ENCODE data around the gene AXIN1. TPM values are rescaled to one million over a fixed set of nuclear protein-coding genes. Genes with fewer than 3 reads are reported as not detected.
"Not testable (repeated sequence)": the region's sequence is repeated elsewhere in the genome, so short reads cannot be mapped to it uniquely, and the experiment has no call there.

The AXIN1 gene
- total RNA-seq, 2 donors from 2014 or later: 10.9 to 12.3 TPM

GRCh38 chr16:359871-360697, 7.6 kb upstream of the AXIN1 start:
- intact Hi-C loops (cut with DNase I): loop anchor here (5.0 to 10.0 kb wide), 2 partner anchors 115 to 243 kb away; no protein-coding TSS in a partner anchor
- ATAC-seq: no peak
- DNase-seq: no peak

- ATAC-seq: no peak
- intact Hi-C loops (cut with DNase I): loop anchor here in 1 of 2 donors (10.0 kb wide), 1 partner anchor 114 kb away; no protein-coding TSS in a partner anchor
- DNase-seq: no peak
Observed at GRCh38 chr16:359067-359763, 6.7 kb upstream of the AXIN1 start.

- intact Hi-C loops (cut with DNase I): loop anchor here in 1 of 2 donors (10.0 kb wide), 1 partner anchor 112 kb away; no protein-coding TSS in a partner anchor
- no peak for DNase-seq
- no peak for ATAC-seq
Observed at GRCh38 chr16:356741-357140, 4.2 kb upstream of the AXIN1 start.

- ATAC-seq (no peak), DNase-seq (no peak)
- intact Hi-C loops (cut with DNase I): loop anchor here (5.0 to 10.0 kb wide), 2 partner anchors 110 to 123 kb away; partner anchors contain the start of gene FAM234A (in 1 of the 2)
Observed at GRCh38 chr16:354971-355461, 2.5 kb upstream of the AXIN1 start.

- ATAC-seq: no peak
- DNase-seq: no peak
- intact Hi-C loops (cut with DNase I): loop anchor here (5.0 to 10.0 kb wide), 2 partner anchors 110 to 122 kb away; partner anchors contain the start of gene FAM234A (in 1 of the 2)
Observed at GRCh38 chr16:354291-354881, 1.9 kb upstream of the AXIN1 start.

- intact Hi-C loops (cut with DNase I): loop anchor here (5.0 to 10.0 kb wide), 2 partner anchors 109 to 121 kb away; partner anchors contain the start of gene FAM234A (in 1 of the 2)
- DNase-seq (no peak), ATAC-seq (no peak)
Observed at GRCh38 chr16:353404-354290, 1.1 kb upstream of the AXIN1 start.

- DNase-seq: no peak
- no peak for ATAC-seq
- intact Hi-C loops (cut with DNase I): loop anchor here (5.0 to 10.0 kb wide), 2 partner anchors 107 to 120 kb away; partner anchors contain the start of gene FAM234A (in 1 of the 2)
Observed at GRCh38 chr16:351804-352520, 561 bp downstream of the AXIN1 start.

GRCh38 chr16:350203-350602, 2.3 kb downstream of the AXIN1 start:
- DNase-seq: no peak
- intact Hi-C loops (cut with DNase I): loop anchor here (5.0 to 10.0 kb wide), 2 partner anchors 105 to 118 kb away; partner anchors contain the start of gene FAM234A (in 1 of the 2)
- no peak for ATAC-seq

- intact Hi-C loops (cut with DNase I): no loop called here
- DNase-seq (no peak), ATAC-seq (no peak)
Observed at GRCh38 chr16:349211-349610, 3.3 kb downstream of the AXIN1 start.

- ATAC-seq; intact Hi-C loops (cut with DNase I); DNase-seq: not testable (repeated sequence)
Observed at GRCh38 chr16:348495-348894, 4.0 kb downstream of the AXIN1 start.

- intact Hi-C loops (cut with DNase I): no loop called here
- DNase-seq (no peak), ATAC-seq (no peak)
Observed at GRCh38 chr16:347203-347602, 5.3 kb downstream of the AXIN1 start.

GRCh38 chr16:346587-346986, 5.9 kb downstream of the AXIN1 start:
- intact Hi-C loops (cut with DNase I): no loop called here
- ATAC-seq (peak in 1 of 2 donors; percentile 26), DNase-seq (no peak)

GRCh38 chr16:345772-346171, 6.8 kb downstream of the AXIN1 start:
- DNase-seq (no peak), ATAC-seq (no peak)
- intact Hi-C loops (cut with DNase I): no loop called here

- intact Hi-C loops (cut with DNase I): no loop called here
- ATAC-seq (no peak), DNase-seq (no peak)
Observed at GRCh38 chr16:342455-343213, 9.9 kb downstream of the AXIN1 start.

- DNase-seq; intact Hi-C loops (cut with DNase I); ATAC-seq: not testable (repeated sequence)
Observed at GRCh38 chr16:341974-342336, 10.6 kb downstream of the AXIN1 start.

- ATAC-seq; DNase-seq; intact Hi-C loops (cut with DNase I): not testable (repeated sequence)
Observed at GRCh38 chr16:341095-341973, 11.2 kb downstream of the AXIN1 start.

Data from left cardiac atrium (tissue), 4 donors.